GM12872 (cell line): ENCODE results near the gene CAMKV.

Source experiments
- CTCF ChIP-seq: IDR thresholded peaks from 3 replicates; pipeline ENCODE4 v1.5.1; 2011; ENCODE audit warnings: low read depth, mild to moderate bottlenecking, low read length, moderate library complexity; ENCODE audit not compliant: insufficient read depth

The CAMKV gene

GRCh38 chr3:49840388-49840787, 29.3 kb downstream of the CAMKV start:
- no peak for TF ChIP-seq CTCF

GRCh38 chr3:49839193-49839809, 30.4 kb downstream of the CAMKV start:
- TF ChIP-seq CTCF = peak; percentile 83

- TF ChIP-seq CTCF = no peak
Observed at GRCh38 chr3:49831341-49831740, 38.4 kb downstream of the CAMKV start.

- TF ChIP-seq CTCF = no peak
Observed at GRCh38 chr3:49826016-49826415, 43.7 kb downstream of the CAMKV start.

DNA sequence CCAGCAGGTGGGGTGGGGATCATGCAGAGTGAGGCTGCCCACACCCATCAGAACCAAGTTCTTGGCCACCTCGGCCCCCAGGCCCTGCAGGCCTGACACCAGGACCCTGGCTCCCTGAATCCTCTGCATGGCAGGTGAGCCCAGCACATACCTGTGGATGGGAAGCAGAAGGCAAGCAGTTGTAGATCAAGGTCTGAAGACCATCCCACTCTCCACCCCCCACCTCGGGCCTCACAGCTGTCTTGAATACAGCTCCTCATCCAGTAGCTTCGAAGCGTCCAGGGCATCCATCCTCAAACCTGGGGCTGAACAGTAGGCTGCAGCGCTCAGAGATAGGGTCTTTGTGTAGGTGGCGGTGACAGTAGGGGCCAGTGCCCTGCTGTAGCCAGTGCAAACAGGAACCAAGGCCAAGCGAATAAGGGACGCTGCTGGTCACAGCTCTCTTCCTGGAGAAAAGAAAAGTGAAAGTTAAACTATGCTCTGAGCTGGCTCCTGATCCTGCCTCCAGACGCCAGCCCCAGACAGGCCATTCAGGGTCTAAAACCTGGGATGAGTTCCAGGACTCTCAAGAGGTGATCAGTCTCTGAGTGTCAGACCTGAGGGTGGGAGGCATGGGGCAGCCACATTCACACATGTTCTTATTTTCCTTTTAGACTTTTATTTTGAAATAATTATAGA, 56.1 kb downstream of the CAMKV start, which contains the start of gene UBA7:
UBA7 (minus strand) TSS at position 457 of the 678 bp plus-strand sequence; CDS start at position 291, 166 bp downstream.
- no peak for TF ChIP-seq CTCF

DNA sequence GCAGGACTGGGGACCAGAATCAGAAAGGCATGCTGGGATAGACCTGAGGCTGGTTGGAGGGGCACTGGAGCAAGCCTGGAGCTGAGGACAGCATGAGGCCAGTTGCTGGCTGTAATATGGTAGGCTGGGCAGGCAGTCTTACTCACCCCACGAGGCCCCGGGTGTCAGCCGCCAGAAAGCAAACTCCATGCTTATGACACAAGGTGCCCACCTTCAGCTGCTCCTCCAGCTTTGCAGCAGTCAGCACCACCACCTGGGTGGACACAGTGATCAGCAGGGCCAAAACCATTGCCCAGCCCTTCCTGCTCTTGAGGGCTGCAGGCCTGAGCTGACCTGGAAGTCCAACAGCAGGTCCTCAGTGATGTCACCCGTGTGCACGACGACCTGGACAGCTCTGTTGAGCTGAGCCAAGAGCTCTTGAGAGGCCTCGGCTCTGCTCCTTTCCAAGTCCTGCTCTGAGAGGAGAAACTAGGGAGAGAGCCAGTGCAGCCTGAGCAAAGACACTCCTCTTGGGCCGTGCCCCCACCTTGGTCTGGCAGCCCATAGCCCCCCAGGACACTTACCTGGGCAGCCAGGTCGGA, 56.7 kb downstream of the CAMKV start:
- TF ChIP-seq CTCF = no peak
